ENCODE data around the gene RMDN2.

The RMDN2 gene

GRCh38 chr2:38030635-38031355 lies 105.7 kb downstream of the RMDN2 start:
- no peak overlapping the region for H2AFZ ChIP-seq (ENCODE audit: low read depth, low read length)
- H4K20me1 ChIP-seq (ENCODE audit: insufficient read depth, low read length) = no peaks in the 10 kb centered on the region
- H3K9ac ChIP-seq (ENCODE audit: low read depth, low read length) = no peak overlapping the region
- H3K9me3 ChIP-seq (ENCODE audit: insufficient read depth, low read length, severe bottlenecking) = no peaks in the 10 kb centered on the region
- H3K4me2 ChIP-seq (ENCODE audit: insufficient read depth, low read length) = no peak overlapping the region
- H3K4me3 ChIP-seq (ENCODE audit: low read depth in 1 of 2, low read length in 2 of 2) = no peak overlapping the region
- no peak for TF ChIP-seq EZH2 (IDR thresholded peaks at IDR 0.05; ENCODE audit: borderline replicate concordance, low read depth, low read length, severe bottlenecking)
- no peak for TF ChIP-seq CTCF (IDR thresholded peaks at IDR 0.05; ENCODE audit: borderline replicate concordance, extremely low read depth, low read length, poor library complexity, severe bottlenecking)
- H3K79me2 ChIP-seq (ENCODE audit: insufficient read depth, low read length) = no peaks in the 10 kb centered on the region
- DNase-seq = no peak
- peaks cover 4% of the 10 kb centered on the region for H3K27me3 ChIP-seq (ENCODE audit: insufficient read depth, low read length, poor library complexity)
- H3K4me1 ChIP-seq (ENCODE audit: insufficient read depth, low read length) = no peaks in the 10 kb centered on the region
- no peak overlapping the region for H3K27ac ChIP-seq (ENCODE audit: low read length)
- H3K36me3 ChIP-seq (ENCODE audit: insufficient read depth, low read length) = no peaks in the 10 kb centered on the region
- ATAC-seq (ENCODE audit: insufficient read depth, low read depth) = no peak

- TF ChIP-seq CTCF (IDR thresholded peaks at IDR 0.05; ENCODE audit: borderline replicate concordance, extremely low read depth, low read length, poor library complexity, severe bottlenecking) = no peak
- TF ChIP-seq EZH2 (IDR thresholded peaks at IDR 0.05; ENCODE audit: borderline replicate concordance, low read depth, low read length, severe bottlenecking) = no peak
- no peaks in the 10 kb centered on the region for H4K20me1 ChIP-seq (ENCODE audit: insufficient read depth, low read length)
- no peak overlapping the region for H2AFZ ChIP-seq (ENCODE audit: low read depth, low read length)
- no peak overlapping the region for H3K9ac ChIP-seq (ENCODE audit: low read depth, low read length)
- H3K4me1 ChIP-seq (ENCODE audit: insufficient read depth, low read length) = no peaks in the 10 kb centered on the region
- H3K27ac ChIP-seq (ENCODE audit: low read length) = no peak overlapping the region
- DNase-seq = no peak
- no peak overlapping the region for H3K4me3 ChIP-seq (ENCODE audit: low read depth in 1 of 2, low read length in 2 of 2)
- peaks cover 12% of the 10 kb centered on the region for H3K27me3 ChIP-seq (ENCODE audit: insufficient read depth, low read length, poor library complexity)
- no peak overlapping the region for H3K4me2 ChIP-seq (ENCODE audit: insufficient read depth, low read length)
- H3K36me3 ChIP-seq (ENCODE audit: insufficient read depth, low read length) = no peaks in the 10 kb centered on the region
- no peaks in the 10 kb centered on the region for H3K79me2 ChIP-seq (ENCODE audit: insufficient read depth, low read length)
- no peak for ATAC-seq (ENCODE audit: insufficient read depth, low read depth)
- no peaks in the 10 kb centered on the region for H3K9me3 ChIP-seq (ENCODE audit: insufficient read depth, low read length, severe bottlenecking)
Observed at GRCh38 chr2:38032946-38033345, 107.9 kb downstream of the RMDN2 start.

DNA sequence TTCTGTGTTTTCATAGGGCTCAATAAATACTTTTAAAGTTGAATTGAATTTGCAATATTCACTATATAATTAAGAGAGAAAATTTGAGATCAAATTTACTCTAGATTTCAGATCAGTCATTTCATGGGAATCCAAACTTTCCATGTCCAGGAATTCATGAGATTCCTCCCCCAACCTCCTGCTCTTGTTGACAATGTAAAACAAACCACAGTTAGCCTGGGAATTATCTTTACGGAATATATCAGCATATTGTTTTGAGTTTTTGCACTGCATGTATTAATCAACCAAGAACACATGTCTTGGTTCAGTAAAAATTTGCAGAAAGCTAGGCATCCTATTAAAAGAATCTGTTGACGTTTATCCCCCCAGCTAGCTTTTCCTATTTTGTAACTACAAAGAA lies 108.6 kb downstream of the RMDN2 start:
- H3K79me2 ChIP-seq (ENCODE audit: insufficient read depth, low read length) = no peaks in the 10 kb centered on the region
- peaks cover 12% of the 10 kb centered on the region for H3K27me3 ChIP-seq (ENCODE audit: insufficient read depth, low read length, poor library complexity)
- H3K9me3 ChIP-seq (ENCODE audit: insufficient read depth, low read length, severe bottlenecking) = no peaks in the 10 kb centered on the region
- no peaks in the 10 kb centered on the region for H4K20me1 ChIP-seq (ENCODE audit: insufficient read depth, low read length)
- ATAC-seq (ENCODE audit: insufficient read depth, low read depth) (no peak), DNase-seq (no peak)
- no peaks in the 10 kb centered on the region for H3K4me1 ChIP-seq (ENCODE audit: insufficient read depth, low read length)
- H2AFZ ChIP-seq (ENCODE audit: low read depth, low read length) = no peak overlapping the region
- no peak overlapping the region for H3K4me2 ChIP-seq (ENCODE audit: insufficient read depth, low read length)
- no peaks in the 10 kb centered on the region for H3K36me3 ChIP-seq (ENCODE audit: insufficient read depth, low read length)
- no peak overlapping the region for H3K4me3 ChIP-seq (ENCODE audit: low read depth in 1 of 2, low read length in 2 of 2)
- TF ChIP-seq EZH2 (IDR thresholded peaks at IDR 0.05; ENCODE audit: borderline replicate concordance, low read depth, low read length, severe bottlenecking) (no peak), CTCF (IDR thresholded peaks at IDR 0.05; ENCODE audit: borderline replicate concordance, extremely low read depth, low read length, poor library complexity, severe bottlenecking) (no peak)
- H3K27ac ChIP-seq (ENCODE audit: low read length) = no peak overlapping the region
- H3K9ac ChIP-seq (ENCODE audit: low read depth, low read length) = no peak overlapping the region
